B cell (primary cell): ENCODE measurements around the gene SYNE2. TPM values are rescaled to one million over a fixed set of nuclear protein-coding genes. Genes with fewer than 3 reads are reported as not detected.
"Not testable (repeated sequence)": the region's sequence is repeated elsewhere in the genome, so short reads cannot be mapped to it uniquely, and the experiment has no call there.

ENCODE experiments used
- ATAC-seq: fragments of 200-7000 bp; cut with Tn5 transposase; one replicate; pipeline ENCODE4 v1.10.0; 2021; ENCODE audit warnings: low read depth, mild to moderate bottlenecking, moderate number of reproducible peaks, moderate library complexity
- CTCF ChIA-PET: fragments of 350-600 bp; sonication (Branson Sonifier 250); formaldehyde crosslinking; loops from one replicate; lab custom pipeline; 2021; ENCODE audit warnings: antibody characterized with exemption, inconsistent platforms; lab: Charles Lee
- POLR2A ChIA-PET: fragments of 350-600 bp; sonication (Branson Sonifier 250); formaldehyde crosslinking; loops from one replicate; lab custom pipeline; 2021; ENCODE audit warnings: antibody characterized with exemption; lab: Charles Lee
- DNase-seq: peaks from one replicate; pipeline ENCODE4 v3.0.0; 2013
- H2AFZ ChIP-seq: 2 replicates; pipeline ENCODE4 v1.6.1; 2012; ENCODE audit warnings: mild to moderate bottlenecking, low read depth, low read length; ENCODE audit not compliant: insufficient read depth, poor library complexity, severe bottlenecking
- H3K27ac ChIP-seq, 2 donors: 1 replicate in 1 of 2; 2 replicates in 1 of 2; pipeline ENCODE4 v1.5.1; 2012 to 2013; ENCODE audit warnings: low read length in 2 of 2, mild to moderate bottlenecking in 2 of 2, moderate library complexity in 1 of 2
- H3K27me3 ChIP-seq, 4 experiments: fragments of 200-600 bp in 1 of 4; sonication (generic) in 1 of 4; replicated peaks in 1 of 4; 1 replicate in 2 of 4; 2 replicates in 2 of 4; pipeline versions ENCODE4 v1.6.1 to v1.7.0; 2013 to 2016; ENCODE audit warnings: low read length in 3 of 4, mild to moderate bottlenecking in 2 of 4, mixed read lengths in 1 of 4, moderate library complexity in 1 of 4; ENCODE audit not compliant: insufficient read depth in 4 of 4, control insufficient read depth in 3 of 4; ENCODE audit errors: control extremely low read depth in 1 of 4
- H3K36me3 ChIP-seq, 2 experiments: replicated peaks in 1 of 2; 1 replicate in 1 of 2; 2 replicates in 1 of 2; pipeline versions ENCODE4 v1.6.1 to v1.7.1; 2013; ENCODE audit warnings: low read length in 1 of 2; ENCODE audit not compliant: insufficient read depth in 2 of 2, control insufficient read depth in 1 of 2; ENCODE audit errors: control extremely low read depth in 1 of 2, extremely low read depth in 1 of 2
- H3K4me1 ChIP-seq, 2 donors: fragments of 200-600 bp in 1 of 2; sonication (generic) in 1 of 2; 1 replicate in 1 of 2; 2 replicates in 1 of 2; pipeline versions ENCODE4 v1.5.1 to v1.6.1; 2013 to 2017; ENCODE audit warnings: low read length in 2 of 2; ENCODE audit not compliant: control insufficient read depth in 2 of 2, insufficient read depth in 2 of 2
- H3K4me2 ChIP-seq: replicated peaks from 2 replicates; pipeline ENCODE3; 2012; ENCODE audit warnings: mild to moderate bottlenecking, low read depth, low read length; ENCODE audit not compliant: poor library complexity, severe bottlenecking
- H3K4me3 ChIP-seq, 5 experiments: fragments of 200-600 bp in 1 of 5; sonication (generic) in 1 of 5; 1 replicate in 3 of 5; 2 replicates in 2 of 5; pipeline versions ENCODE4 v1.5.1 to v1.7.0; 2011 to 2016; ENCODE audit warnings: low read length in 4 of 5, mild to moderate bottlenecking in 4 of 5, low read depth in 2 of 5, control low read depth in 1 of 5, moderate library complexity in 1 of 5; ENCODE audit not compliant: insufficient read depth in 1 of 5; ENCODE audit errors: control extremely low read depth in 1 of 5, extremely low read depth in 1 of 5
- H3K79me2 ChIP-seq: fragments of 200-600 bp; sonication (generic); one replicate; pipeline ENCODE4 v1.6.0; 2016; ENCODE audit warnings: low read length; ENCODE audit not compliant: control insufficient read depth, insufficient read depth
- H3K9ac ChIP-seq: fragments of 200-600 bp; sonication (generic); 2 replicates; pipeline ENCODE4 v1.6.1; 2017; ENCODE audit warnings: mild to moderate bottlenecking, low read length, moderate library complexity
- H3K9me3 ChIP-seq, 3 donors: one replicate each; pipeline versions ENCODE4 v1.6.1 to v1.7.1; 2013; ENCODE audit warnings: low read length in 2 of 3; ENCODE audit not compliant: control insufficient read depth in 2 of 3, insufficient read depth in 1 of 3; ENCODE audit errors: control extremely low read depth in 1 of 3
- H4K20me1 ChIP-seq: 2 replicates; pipeline ENCODE4 v1.6.0; 2012; ENCODE audit warnings: mild to moderate bottlenecking, low read length; ENCODE audit not compliant: insufficient read depth, control insufficient read depth, poor library complexity, severe bottlenecking
- H3K27ac Mint-ChIP-seq: one replicate; pipeline ENCODE4 v1.8.0; 2021; ENCODE audit warnings: mixed read lengths
- H3K27me3 Mint-ChIP-seq: one replicate; pipeline ENCODE4 v1.8.0; 2021; ENCODE audit warnings: mixed read lengths
- H3K4me1 Mint-ChIP-seq: one replicate; pipeline ENCODE4 v1.8.0; 2021; ENCODE audit warnings: mixed read lengths
- H3K4me3 Mint-ChIP-seq: one replicate; pipeline ENCODE4 v1.8.0; 2021; ENCODE audit warnings: mixed read lengths
- H3K9me3 Mint-ChIP-seq: one replicate; pipeline ENCODE4 v1.8.0; 2022; ENCODE audit warnings: mixed read lengths; ENCODE audit not compliant: insufficient read depth
- WGBS: methylation state at CpG from one replicate; pipeline ENCODE4 v1.1.5; 2013; ENCODE audit warnings: missing lambda C conversion rate; ENCODE audit not compliant: insufficient coverage; 5-methylcytosine and 5-hydroxymethylcytosine counted together
- intact Hi-C: fragments of 100-400 bp; cut with micrococcal nuclease; formaldehyde crosslinking; loops from one replicate; pipeline ENCODE4 v1.10.0; 2022
- polyA plus RNA-seq: library from polyadenylated mRNA; depleted of rRNA; stranded (reverse); fragments of >200 nt; gene quantifications from 2 replicates; pipeline ENCODE4 v1.2.3, GENCODE V29; 2012
- total RNA-seq, 2 donors: library from RNA; stranded (reverse); fragments of 120-200 nt in 1 of 2; gene quantifications; 1 replicate in 1 of 2; 2 replicates in 1 of 2; pipeline versions ENCODE4 v1.2.3 to v1.2.4, GENCODE V29; 2013 to 2022

The SYNE2 gene
- total and polyA plus RNA-seq, 2 donors (not counting 1 experiment from before 2014, with no cell fraction given) = 39.5 to 105 TPM

GRCh38 chr14:63806064-63806463 lies 46.7 kb upstream of the SYNE2 start:
- H3K4me3 ChIP-seq, H3K27me3 Mint-ChIP-seq, ATAC-seq, H3K4me1 Mint-ChIP-seq, H3K9ac ChIP-seq, H3K27ac ChIP-seq, H3K4me3 Mint-ChIP-seq, H3K9me3 Mint-ChIP-seq, H3K9me3 ChIP-seq, H2AFZ ChIP-seq, H3K4me2 ChIP-seq, intact Hi-C loops, DNase-seq, H3K4me1 ChIP-seq, H4K20me1 ChIP-seq, H3K27me3 ChIP-seq, H3K79me2 ChIP-seq, H3K36me3 ChIP-seq, H3K27ac Mint-ChIP-seq, POLR2A ChIA-PET: not testable (repeated sequence)
- CTCF ChIA-PET = interaction anchor here (0.5 kb wide), 1 partner anchor 77 kb away, joined by 3 read pairs; no protein-coding TSS in a partner anchor
- 100% methylated on average over 2 of the region's 2 CpGs for WGBS

DNA sequence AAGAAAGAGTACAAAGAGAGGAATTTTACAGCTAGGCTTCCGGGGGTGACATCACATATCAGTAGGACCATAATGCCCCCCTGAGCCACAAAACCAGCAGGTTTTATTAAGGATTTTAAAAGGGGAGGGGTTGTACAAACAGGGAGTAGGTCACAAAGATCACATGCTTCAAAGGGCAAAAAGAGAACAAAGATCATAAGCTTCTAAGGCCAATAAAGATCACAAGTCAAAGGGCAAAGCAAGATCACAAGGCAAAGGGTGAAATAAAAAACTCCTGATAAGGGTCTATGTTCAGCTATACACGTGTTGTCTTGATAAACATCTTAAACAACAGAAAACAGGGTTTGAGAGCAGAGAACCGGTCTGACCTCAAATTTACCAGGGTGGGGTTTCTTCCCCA lies 41.1 kb upstream of the SYNE2 start:
- H3K9me3 ChIP-seq = peaks cover 0 to 18% (median 10%) of the 10 kb centered on the region in 3 donors
- H3K27me3 Mint-ChIP-seq, H3K27me3 ChIP-seq, CTCF ChIA-PET, H3K36me3 ChIP-seq, H4K20me1 ChIP-seq, H3K4me2 ChIP-seq, H2AFZ ChIP-seq, H3K9me3 Mint-ChIP-seq, POLR2A ChIA-PET, H3K4me3 Mint-ChIP-seq, H3K4me1 ChIP-seq, H3K27ac Mint-ChIP-seq, DNase-seq, H3K4me3 ChIP-seq, H3K9ac ChIP-seq, intact Hi-C loops, H3K4me1 Mint-ChIP-seq, ATAC-seq, H3K79me2 ChIP-seq, H3K27ac ChIP-seq: not testable (repeated sequence)
- no CpG with 5 or more reads among the region's 3 CpGs for WGBS
